ENCODE measurements around the gene VPS45. TPM values are rescaled to one million over a fixed set of nuclear protein-coding genes. Genes with fewer than 3 reads are reported as not detected.
"Not testable (repeated sequence)": the region's sequence is repeated elsewhere in the genome, so short reads cannot be mapped to it uniquely, and the experiment has no call there.

Gene VPS45
- total RNA-seq, 2 donors from 2014 or later = 30.3 to 30.6 TPM

DNA sequence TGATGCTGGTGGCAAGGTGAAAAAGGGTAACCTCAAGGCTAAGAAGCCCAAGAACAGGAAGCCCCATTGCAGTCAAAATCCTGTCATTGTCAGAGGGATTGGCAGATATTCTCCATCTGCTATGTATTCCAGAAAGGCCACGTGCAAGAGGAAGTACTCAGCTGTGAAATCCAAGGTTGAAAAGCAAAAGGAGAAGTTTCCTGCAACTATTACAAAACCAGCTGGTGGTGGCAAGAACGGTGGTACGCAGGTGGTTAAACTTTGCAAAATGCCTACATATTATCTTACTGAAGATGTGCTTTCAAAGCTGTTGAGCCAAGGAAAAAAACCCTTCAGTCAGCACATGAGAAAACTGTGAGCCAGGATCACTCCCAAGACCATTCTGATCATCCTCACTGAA, 13.7 kb upstream of the VPS45 start:
- H3K27me3 ChIP-seq = no peaks in the 10 kb centered on the region
- H3K4me1 ChIP-seq = no peaks in the 10 kb centered on the region
- no peaks in the 10 kb centered on the region for H3K9me3 ChIP-seq
- H3K36me3 ChIP-seq = no peaks in the 10 kb centered on the region
- no peak overlapping the region for H3K27ac ChIP-seq
- TF ChIP-seq, protein P1, sequence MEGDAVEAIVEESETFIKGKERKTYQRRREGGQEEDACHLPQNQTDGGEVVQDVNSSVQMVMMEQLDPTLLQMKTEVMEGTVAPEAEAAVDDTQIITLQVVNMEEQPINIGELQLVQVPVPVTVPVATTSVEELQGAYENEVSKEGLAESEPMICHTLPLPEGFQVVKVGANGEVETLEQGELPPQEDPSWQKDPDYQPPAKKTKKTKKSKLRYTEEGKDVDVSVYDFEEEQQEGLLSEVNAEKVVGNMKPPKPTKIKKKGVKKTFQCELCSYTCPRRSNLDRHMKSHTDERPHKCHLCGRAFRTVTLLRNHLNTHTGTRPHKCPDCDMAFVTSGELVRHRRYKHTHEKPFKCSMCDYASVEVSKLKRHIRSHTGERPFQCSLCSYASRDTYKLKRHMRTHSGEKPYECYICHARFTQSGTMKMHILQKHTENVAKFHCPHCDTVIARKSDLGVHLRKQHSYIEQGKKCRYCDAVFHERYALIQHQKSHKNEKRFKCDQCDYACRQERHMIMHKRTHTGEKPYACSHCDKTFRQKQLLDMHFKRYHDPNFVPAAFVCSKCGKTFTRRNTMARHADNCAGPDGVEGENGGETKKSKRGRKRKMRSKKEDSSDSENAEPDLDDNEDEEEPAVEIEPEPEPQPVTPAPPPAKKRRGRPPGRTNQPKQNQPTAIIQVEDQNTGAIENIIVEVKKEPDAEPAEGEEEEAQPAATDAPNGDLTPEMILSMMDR (IDR thresholded peaks at IDR 0.05) = no peak
- no peak overlapping the region for H3K9ac ChIP-seq (ENCODE audit: low read depth in 2 of 2, low read length in 2 of 2)
- H3K4me3 ChIP-seq = no peak overlapping the region
- intact Hi-C loops (cut with DNase I) = loop anchor here (2.0 kb wide), 1 partner anchor 91 kb away; no protein-coding TSS in a partner anchor
- no peak for DNase-seq

DNA sequence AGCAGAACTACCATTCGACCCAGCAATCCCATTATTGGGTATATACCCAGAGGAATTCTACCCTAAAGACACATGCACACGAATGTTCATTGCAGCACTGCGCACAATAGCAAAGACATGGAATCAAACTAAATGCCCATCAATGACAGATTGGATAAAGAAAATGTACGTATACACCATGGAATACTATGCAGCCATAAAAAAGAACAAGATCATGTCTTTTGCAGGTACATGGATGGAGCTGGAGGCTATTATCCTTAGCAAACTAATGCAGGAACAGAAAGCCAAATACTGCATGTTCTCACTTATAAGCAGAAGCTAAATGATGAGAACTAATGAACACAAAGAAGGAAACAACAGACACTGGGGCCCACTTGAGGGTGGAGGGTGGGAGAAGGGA, 12.1 kb upstream of the VPS45 start:
- H3K4me1 ChIP-seq; H3K36me3 ChIP-seq; H3K9me3 ChIP-seq; H3K27me3 ChIP-seq; intact Hi-C loops (cut with DNase I); H3K27ac ChIP-seq; DNase-seq; H3K4me3 ChIP-seq; H3K9ac ChIP-seq (ENCODE audit: low read depth in 2 of 2, low read length in 2 of 2): not testable (repeated sequence)

DNA sequence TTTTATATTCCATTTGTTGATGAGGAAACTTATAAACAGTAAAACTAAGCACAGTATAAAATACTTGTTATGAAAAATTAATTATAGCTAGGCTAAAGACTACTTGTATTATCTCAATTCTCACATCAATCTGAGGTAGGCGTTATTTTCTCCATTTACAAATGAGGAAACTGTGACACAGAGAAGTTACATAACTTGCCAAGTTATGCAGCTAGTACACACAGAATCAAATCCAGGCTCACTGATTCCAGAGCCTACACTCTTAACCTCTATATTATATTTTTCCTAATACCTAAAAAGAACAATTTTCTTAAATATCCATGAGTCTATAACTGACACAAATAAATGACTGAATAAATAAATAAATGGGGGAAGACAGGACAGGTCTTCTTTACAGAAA, 11.2 kb upstream of the VPS45 start:
- no peak overlapping the region for H3K4me3 ChIP-seq
- H3K27me3 ChIP-seq = no peaks in the 10 kb centered on the region
- H3K27ac ChIP-seq = no peak overlapping the region
- intact Hi-C loops (cut with DNase I) = no loop called here
- TF ChIP-seq, protein P1 (IDR thresholded peaks at IDR 0.05) = no peak
- no peaks in the 10 kb centered on the region for H3K9me3 ChIP-seq
- H3K36me3 ChIP-seq = no peaks in the 10 kb centered on the region
- H3K4me1 ChIP-seq = no peaks in the 10 kb centered on the region
- H3K9ac ChIP-seq (ENCODE audit: low read depth in 2 of 2, low read length in 2 of 2) = no peak overlapping the region
- DNase-seq = no peak

DNA sequence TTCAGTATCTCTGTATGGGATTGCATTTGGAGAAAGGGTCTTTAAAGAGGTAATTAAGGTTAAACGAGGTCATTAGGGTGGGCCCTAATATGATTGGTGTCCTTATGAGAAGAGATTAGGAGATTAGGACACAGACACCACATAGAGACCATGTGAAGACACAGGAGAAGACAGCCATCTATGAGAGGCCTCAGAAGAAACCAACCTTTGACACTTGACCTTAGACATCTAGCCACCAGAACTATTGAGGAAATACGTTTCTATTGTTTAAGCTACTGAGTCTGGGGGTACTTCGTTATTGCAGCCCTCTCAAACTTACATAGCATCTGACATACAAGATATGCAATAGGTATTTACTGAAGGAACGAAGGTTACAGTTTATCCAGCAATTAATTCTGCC, 7.3 kb upstream of the VPS45 start:
- no peaks in the 10 kb centered on the region for H3K4me1 ChIP-seq
- H3K27ac ChIP-seq = no peak overlapping the region
- H3K9me3 ChIP-seq = no peaks in the 10 kb centered on the region
- no peak for DNase-seq
- TF ChIP-seq, protein P1 (IDR thresholded peaks at IDR 0.05) = no peak
- no peaks in the 10 kb centered on the region for H3K27me3 ChIP-seq
- intact Hi-C loops (cut with DNase I) = no loop called here
- no peaks in the 10 kb centered on the region for H3K36me3 ChIP-seq
- H3K9ac ChIP-seq (ENCODE audit: low read depth in 2 of 2, low read length in 2 of 2) = no peak overlapping the region
- no peak overlapping the region for H3K4me3 ChIP-seq

DNA sequence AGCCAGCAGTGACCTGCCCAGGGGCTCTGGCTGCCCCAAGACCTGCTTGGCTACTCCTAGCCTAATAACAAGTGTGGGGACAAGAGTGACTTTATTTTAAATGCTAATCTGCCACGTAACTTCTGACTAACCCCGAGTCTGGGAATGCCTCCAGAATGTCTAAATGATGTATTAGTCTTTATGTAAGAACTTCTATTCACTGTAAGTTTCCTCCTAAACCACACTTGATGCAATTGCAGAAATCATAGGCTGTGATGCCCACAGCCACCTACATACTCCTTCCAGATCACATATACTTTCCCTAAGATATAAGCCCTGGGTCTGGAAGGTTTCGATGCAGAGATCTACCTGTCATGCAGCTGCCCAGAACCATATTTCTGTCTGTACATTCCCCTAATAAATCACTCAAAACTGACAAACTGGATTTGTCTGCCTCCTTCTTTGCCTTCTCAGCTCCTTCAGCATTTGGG, 5.9 kb upstream of the VPS45 start:
- no peak overlapping the region for H3K27ac ChIP-seq
- no peaks in the 10 kb centered on the region for H3K27me3 ChIP-seq
- DNase-seq = no peak
- intact Hi-C loops (cut with DNase I) = no loop called here
- no peak overlapping the region for H3K4me3 ChIP-seq
- TF ChIP-seq, protein P1 (IDR thresholded peaks at IDR 0.05) = no peak
- no peak overlapping the region for H3K9ac ChIP-seq (ENCODE audit: low read depth in 2 of 2, low read length in 2 of 2)
- no peaks in the 10 kb centered on the region for H3K9me3 ChIP-seq
- H3K36me3 ChIP-seq = no peaks in the 10 kb centered on the region
- H3K4me1 ChIP-seq = peaks cover 4% of the 10 kb centered on the region

DNA sequence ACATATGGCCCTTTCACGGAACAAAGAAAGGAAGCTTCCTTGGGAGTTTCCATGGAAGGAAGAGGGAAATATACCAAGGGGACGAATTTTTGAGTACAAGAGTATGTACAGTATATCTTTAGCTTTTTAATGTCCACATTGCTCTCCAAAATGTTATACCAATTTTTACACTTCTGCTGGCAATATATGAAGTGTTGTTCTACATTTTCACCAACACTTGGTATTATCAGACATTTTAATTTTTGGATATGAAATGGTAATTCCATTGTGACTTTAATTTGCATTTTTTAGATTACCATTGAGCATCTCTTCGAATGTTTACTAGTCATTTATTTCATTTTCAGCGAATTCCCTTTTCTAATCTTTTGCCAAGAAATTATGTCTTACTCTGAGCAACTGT, 5.5 kb upstream of the VPS45 start:
- intact Hi-C loops (cut with DNase I) = no loop called here
- Histone ChIP-seq H3K9me3 (no peaks in the 10 kb centered on the region), H3K36me3 (no peaks in the 10 kb centered on the region), H3K27ac (no peak overlapping the region), H3K4me3 (no peak overlapping the region), H3K9ac (ENCODE audit: low read depth in 2 of 2, low read length in 2 of 2) (no peak overlapping the region), H3K4me1 (peaks cover 4% of the 10 kb centered on the region), H3K27me3 (no peaks in the 10 kb centered on the region)
- TF ChIP-seq, protein P1 (IDR thresholded peaks at IDR 0.05) = no peak
- no peak for DNase-seq
